ENCODE data around the gene ANKS1B. TPM values are rescaled to one million over a fixed set of nuclear protein-coding genes. Genes with fewer than 3 reads are reported as not detected.

The ANKS1B gene
- total and polyA plus RNA-seq, 2 of the 4 experiments (the other 2 are of a cell fraction): 0.17 to 0.18 TPM

GRCh38 chr12:99910342-99910741 lies 74.4 kb downstream of the ANKS1B start:
- Histone ChIP-seq H2BK120ac (ENCODE audit: low read depth, low read length) (no peak overlapping the region), H2AK5ac (ENCODE audit: low read depth, low read length) (no peak overlapping the region), H3K36me3 (ENCODE audit: control insufficient read depth, insufficient read depth, low read length) (no peaks in the 10 kb centered on the region), H3K27me3 (ENCODE audit: control insufficient read depth, insufficient read depth, low read length) (no peaks in the 10 kb centered on the region), H4K20me1 (ENCODE audit: insufficient read depth, low read length) (no peaks in the 10 kb centered on the region), H3K23ac (ENCODE audit: low read depth, low read length) (no peak overlapping the region), H3K14ac (replicated peaks; ENCODE audit: low read depth, low read length) (no peak overlapping the region), H2AFZ (replicated peaks; ENCODE audit: low read length, poor library complexity) (no peak overlapping the region), H2AK9ac (replicated peaks; ENCODE audit: low read depth, low read length, poor library complexity) (no peak overlapping the region), H3K27ac (ENCODE audit: insufficient read depth, low read length) (no peak overlapping the region), H2BK15ac (ENCODE audit: low read depth, low read length) (no peak overlapping the region), H3K4me3 (ENCODE audit: insufficient read depth, low read depth, low read length) (no peak overlapping the region), H3K4me2 (ENCODE audit: low read depth, low read length) (no peak overlapping the region), H2BK5ac (ENCODE audit: low read depth, low read length, poor library complexity, severe bottlenecking) (no peak overlapping the region), H3K9me1 (ENCODE audit: insufficient read depth, low read length) (no peaks in the 10 kb centered on the region; the same call in 1 of the 2 replicates), H3K79me1 (ENCODE audit: low read depth in 1 of 2, low read length in 2 of 2) (no peaks in the 10 kb centered on the region), H4K5ac (ENCODE audit: low read depth, low read length) (no peak overlapping the region), H3K56ac (ENCODE audit: extremely low read depth, insufficient read depth, low read length) (no peak overlapping the region), H3K18ac (ENCODE audit: low read depth, low read length) (no peak overlapping the region), H4K8ac (ENCODE audit: low read depth in 2 of 2, low read length in 2 of 2) (no peak overlapping the region), H3K4ac (ENCODE audit: low read depth, low read length) (no peak overlapping the region), H3K9me3 (ENCODE audit: control insufficient read depth, insufficient read depth, low read length) (no peaks in the 10 kb centered on the region), H3K9ac (ENCODE audit: low read depth, low read length) (no peak overlapping the region), H3K4me1 (ENCODE audit: control insufficient read depth, insufficient read depth, low read length) (no peaks in the 10 kb centered on the region), H2BK20ac (ENCODE audit: low read depth, low read length) (no peak overlapping the region), H4K91ac (ENCODE audit: insufficient read depth, low read depth, low read length) (no peak overlapping the region)
- no TSS peak for BruUV-seq (replicated peaks)
- no CpG with 5 or more reads among the region's 1 CpG for WGBS, 2 experiments (ENCODE audit: extremely low coverage in 2 of 2, insufficient read length in 1 of 2)
- DNase-seq (no peak), ATAC-seq (ENCODE audit: low read depth) (no peak)
- POLR2A ChIA-PET (ENCODE audit: unreplicated experiment): no interaction called here
- intact Hi-C loops (cut with micrococcal nuclease): no loop called here
- TF ChIP-seq NFE2L2 (IDR thresholded peaks at IDR 0.05; ENCODE audit: low read depth, low read length) (no peak), POLR2A (IDR thresholded peaks at IDR 0.05; ENCODE audit: low read depth, low read length) (no peak), MAFK (IDR thresholded peaks at IDR 0.05; ENCODE audit: low read depth, low read length) (no peak), ELK1 (IDR thresholded peaks at IDR 0.05; ENCODE audit: borderline replicate concordance, low read depth, low read length) (no peak), RAD21 (IDR thresholded peaks at IDR 0.05; ENCODE audit: low read length) (no peak)
- TF ChIP-seq, protein P1, sequence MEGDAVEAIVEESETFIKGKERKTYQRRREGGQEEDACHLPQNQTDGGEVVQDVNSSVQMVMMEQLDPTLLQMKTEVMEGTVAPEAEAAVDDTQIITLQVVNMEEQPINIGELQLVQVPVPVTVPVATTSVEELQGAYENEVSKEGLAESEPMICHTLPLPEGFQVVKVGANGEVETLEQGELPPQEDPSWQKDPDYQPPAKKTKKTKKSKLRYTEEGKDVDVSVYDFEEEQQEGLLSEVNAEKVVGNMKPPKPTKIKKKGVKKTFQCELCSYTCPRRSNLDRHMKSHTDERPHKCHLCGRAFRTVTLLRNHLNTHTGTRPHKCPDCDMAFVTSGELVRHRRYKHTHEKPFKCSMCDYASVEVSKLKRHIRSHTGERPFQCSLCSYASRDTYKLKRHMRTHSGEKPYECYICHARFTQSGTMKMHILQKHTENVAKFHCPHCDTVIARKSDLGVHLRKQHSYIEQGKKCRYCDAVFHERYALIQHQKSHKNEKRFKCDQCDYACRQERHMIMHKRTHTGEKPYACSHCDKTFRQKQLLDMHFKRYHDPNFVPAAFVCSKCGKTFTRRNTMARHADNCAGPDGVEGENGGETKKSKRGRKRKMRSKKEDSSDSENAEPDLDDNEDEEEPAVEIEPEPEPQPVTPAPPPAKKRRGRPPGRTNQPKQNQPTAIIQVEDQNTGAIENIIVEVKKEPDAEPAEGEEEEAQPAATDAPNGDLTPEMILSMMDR (conservative IDR thresholded peaks at IDR 0.05; ENCODE audit: low read depth, low read length): no peak
- in situ Hi-C loops (cut with MboI; ENCODE audit: low sequenced_read_pairs): no loop called here
- CTCF ChIA-PET: interaction anchor here (1.2 kb wide), 1 partner anchor 16 kb away, joined by 5 read pairs; no protein-coding TSS in a partner anchor
- dilution Hi-C loops (cut with HindIII; ENCODE audit: low sequenced_read_pairs, unreplicated experiment): no loop called here

Data from IMR-90 (cell line).